GM20000 (cell line): Measurements from ENCODE around the gene KIR3DL3.
A peak's percentile ranks its signal among the peaks of the same experiment; 100 is the strongest.
"Not testable (repeated sequence)": the region's sequence is repeated elsewhere in the genome, so short reads cannot be mapped to it uniquely, and the experiment has no call there.

ENCODE experiments used
- DNase-seq: peaks from one replicate; pipeline ENCODE4 v3.0.0; 2012; ENCODE audit warnings: low spot score
- CTCF ChIP-seq: IDR thresholded peaks from 2 replicates; pipeline ENCODE4 v1.5.1; 2012; ENCODE audit warnings: mild to moderate bottlenecking, control low read depth; ENCODE audit errors: extremely low read depth, missing control alignments

KIR3DL3 gene

GRCh38 chr19:54692298-54692615 is 32.0 kb upstream of the KIR3DL3 start:
- DNase-seq = no peak
- TF ChIP-seq CTCF = no peak

GRCh38 chr19:54694648-54695047 is 29.6 kb upstream of the KIR3DL3 start:
- no peak for TF ChIP-seq CTCF
- DNase-seq = no peak

GRCh38 chr19:54696117-54696548 is 28.1 kb upstream of the KIR3DL3 start:
- TF ChIP-seq CTCF = no peak
- DNase-seq = no peak

GRCh38 chr19:54696766-54697165 is 27.5 kb upstream of the KIR3DL3 start:
- no peak for TF ChIP-seq CTCF
- DNase-seq = no peak

GRCh38 chr19:54697716-54698115 is 26.5 kb upstream of the KIR3DL3 start:
- not testable (repeated sequence) for DNase-seq

- no peak for DNase-seq
- TF ChIP-seq CTCF = no peak
Measured at GRCh38 chr19:54704928-54705327, 19.3 kb upstream of the KIR3DL3 start.

GRCh38 chr19:54707962-54708361 is 16.3 kb upstream of the KIR3DL3 start:
- TF ChIP-seq CTCF = no peak
- DNase-seq = peak; percentile 36

- no peak for TF ChIP-seq CTCF
- no peak for DNase-seq
Measured at GRCh38 chr19:54708781-54709180, 15.5 kb upstream of the KIR3DL3 start.
